ENCODE results near the gene DOK5.
"Not testable (repeated sequence)": the region's sequence is repeated elsewhere in the genome, so short reads cannot be mapped to it uniquely, and the experiment has no call there.

The DOK5 gene

DNA sequence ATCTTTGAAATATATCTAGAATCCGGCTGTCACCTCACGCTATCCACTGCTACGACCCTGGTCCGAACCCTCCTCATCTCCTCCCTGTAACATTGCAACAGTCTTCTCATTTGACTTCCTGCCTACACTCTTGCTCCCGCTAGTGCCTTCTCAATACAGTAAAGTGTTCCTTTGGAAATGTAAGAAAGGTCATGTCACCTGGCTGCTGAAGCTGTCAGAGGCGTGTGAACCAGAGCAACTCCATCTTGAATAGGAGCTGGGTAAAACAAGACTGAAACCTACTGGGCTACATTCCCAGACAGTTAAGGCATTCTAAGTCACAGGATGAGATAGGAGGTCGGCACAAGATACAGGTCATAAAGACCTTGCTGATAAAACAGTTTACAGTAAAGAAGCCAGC lies 4.5 kb downstream of the DOK5 start:
- peaks cover 3 to 19% (median 16%) of the 10 kb centered on the region in 3 experiments for H3K27me3 ChIP-seq (ENCODE audit: control insufficient read depth in 3 of 3, insufficient read depth in 3 of 3, low read depth in 1 of 3, low read length in 3 of 3)
- H3K9ac ChIP-seq (ENCODE audit: low read depth, low read length, poor library complexity); H2AFZ ChIP-seq (ENCODE audit: low read length); H2BK12ac ChIP-seq (ENCODE audit: low read length); H2BK15ac ChIP-seq (ENCODE audit: low read length); H2BK5ac ChIP-seq (ENCODE audit: low read length); H3K4me3 ChIP-seq (ENCODE audit: low read length in 2 of 2); H4K8ac ChIP-seq (ENCODE audit: low read depth, low read length); H2AK5ac ChIP-seq (ENCODE audit: low read depth, low read length); H4K91ac ChIP-seq (ENCODE audit: low read depth, low read length, poor library complexity); DNase-seq (ENCODE audit: low spot score); H3K18ac ChIP-seq (ENCODE audit: low read length); H3K27ac ChIP-seq (replicated peaks; ENCODE audit: low read length); H2BK120ac ChIP-seq (ENCODE audit: low read depth, low read length); H3K4me2 ChIP-seq (ENCODE audit: insufficient read depth, low read length, poor library complexity, severe bottlenecking); H3K36me3 ChIP-seq (replicated peaks in 1 of 2; ENCODE audit: control insufficient read depth in 2 of 2, insufficient read depth in 2 of 2, low read length in 2 of 2); H3K79me1 ChIP-seq (ENCODE audit: low read depth, low read length); H3K4ac ChIP-seq (ENCODE audit: low read length); H3K14ac ChIP-seq (ENCODE audit: low read length); H3K9me3 ChIP-seq (replicated peaks in 1 of 2; ENCODE audit: control insufficient read depth in 2 of 2, insufficient read depth in 1 of 2, low read depth in 1 of 2, low read length in 2 of 2); H3K23ac ChIP-seq (ENCODE audit: low read depth, low read length, poor library complexity): not testable (repeated sequence)
- no CpG with 5 or more reads among the region's 7 CpGs for WGBS, 2 donors (ENCODE audit: extremely low coverage in 2 of 2, insufficient read length in 2 of 2, insufficient replicate concordance in 1 of 2)
- H3K4me1 ChIP-seq (ENCODE audit: control insufficient read depth in 2 of 2, insufficient read depth in 1 of 2, low read depth in 1 of 2, low read length in 2 of 2): peaks cover 11 to 12% of the 10 kb centered on the region in 2 donors

DNA sequence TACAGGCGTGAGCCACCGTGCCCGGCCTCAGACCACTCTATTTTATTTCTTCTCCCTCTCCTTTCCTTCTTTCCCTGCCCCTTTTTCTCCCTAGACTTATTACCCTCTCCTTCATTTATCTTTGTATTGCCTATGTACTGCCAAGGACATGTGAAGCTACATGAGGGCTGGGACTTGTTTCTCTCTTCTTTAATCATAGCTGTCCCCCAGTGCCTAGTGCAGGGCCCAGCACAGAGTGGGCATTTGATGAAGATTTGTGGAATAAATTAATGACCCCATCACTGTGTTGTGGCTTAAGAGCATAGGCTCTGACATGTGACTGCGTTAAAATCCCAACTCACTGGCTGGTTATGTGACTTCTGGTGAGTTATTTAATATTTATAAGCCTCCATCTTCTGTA lies 6.0 kb downstream of the DOK5 start:
- no peak overlapping the region for H2BK120ac ChIP-seq (ENCODE audit: low read depth, low read length)
- H3K9me3 ChIP-seq (replicated peaks in 1 of 2; ENCODE audit: control insufficient read depth in 2 of 2, insufficient read depth in 1 of 2, low read depth in 1 of 2, low read length in 2 of 2): no peaks in the 10 kb centered on the region
- no peaks in the 10 kb centered on the region for H3K79me1 ChIP-seq (ENCODE audit: low read depth, low read length)
- no peak overlapping the region for H3K23ac ChIP-seq (ENCODE audit: low read depth, low read length, poor library complexity)
- no peak overlapping the region for H3K14ac ChIP-seq (ENCODE audit: low read length)
- H3K9ac ChIP-seq (ENCODE audit: low read depth, low read length, poor library complexity): no peak overlapping the region
- H3K27ac ChIP-seq (replicated peaks; ENCODE audit: low read length): no peak overlapping the region
- peaks cover 1 to 10% (median 9%) of the 10 kb centered on the region in 3 experiments for H3K27me3 ChIP-seq (ENCODE audit: control insufficient read depth in 3 of 3, insufficient read depth in 3 of 3, low read depth in 1 of 3, low read length in 3 of 3)
- no peak overlapping the region for H3K4ac ChIP-seq (ENCODE audit: low read length)
- H3K18ac ChIP-seq (ENCODE audit: low read length): no peak overlapping the region
- peaks cover 7 to 10% of the 10 kb centered on the region in 2 donors for H3K4me1 ChIP-seq (ENCODE audit: control insufficient read depth in 2 of 2, insufficient read depth in 1 of 2, low read depth in 1 of 2, low read length in 2 of 2)
- no peaks in the 10 kb centered on the region for H3K36me3 ChIP-seq (replicated peaks in 1 of 2; ENCODE audit: control insufficient read depth in 2 of 2, insufficient read depth in 2 of 2, low read length in 2 of 2)
- no peak for DNase-seq (ENCODE audit: low spot score)
- no peak overlapping the region for H2BK15ac ChIP-seq (ENCODE audit: low read length)
- H4K8ac ChIP-seq (ENCODE audit: low read depth, low read length): no peak overlapping the region
- no peak overlapping the region for H3K4me2 ChIP-seq (ENCODE audit: insufficient read depth, low read length, poor library complexity, severe bottlenecking)
- no peak overlapping the region for H2BK12ac ChIP-seq (ENCODE audit: low read length)
- H2AK5ac ChIP-seq (ENCODE audit: low read depth, low read length): no peak overlapping the region
- H2BK5ac ChIP-seq (ENCODE audit: low read length): no peak overlapping the region
- H2AFZ ChIP-seq (ENCODE audit: low read length): no peak overlapping the region
- H4K91ac ChIP-seq (ENCODE audit: low read depth, low read length, poor library complexity): no peak overlapping the region
- no peak overlapping the region for H3K4me3 ChIP-seq (ENCODE audit: low read length in 2 of 2)
- no CpG with 5 or more reads among the region's 4 CpGs for WGBS, 2 donors (ENCODE audit: extremely low coverage in 2 of 2, insufficient read length in 2 of 2, insufficient replicate concordance in 1 of 2)

DNA sequence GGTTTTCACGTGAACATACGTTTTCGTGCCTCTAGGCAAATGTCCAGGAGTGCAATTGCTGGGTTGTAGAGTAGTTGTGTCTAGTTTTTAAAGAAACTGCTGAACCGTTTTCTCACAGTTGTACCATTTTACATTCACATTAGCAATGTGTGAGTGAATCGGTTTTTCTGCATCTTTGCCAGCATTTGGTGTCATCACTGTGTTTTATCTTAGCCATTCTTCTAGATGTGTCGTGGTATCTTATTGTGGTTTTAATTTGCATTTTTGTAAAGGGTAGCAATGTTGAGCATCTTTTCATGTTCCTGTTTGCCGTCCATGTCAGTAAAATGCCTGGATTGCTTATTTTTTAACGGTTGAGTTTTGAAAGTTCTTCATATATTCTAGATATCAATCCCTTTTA lies 10.2 kb downstream of the DOK5 start:
- no peak overlapping the region for H2AFZ ChIP-seq (ENCODE audit: low read length)
- H3K14ac ChIP-seq (ENCODE audit: low read length): no peak overlapping the region
- H2AK5ac ChIP-seq (ENCODE audit: low read depth, low read length): no peak overlapping the region
- H3K23ac ChIP-seq (ENCODE audit: low read depth, low read length, poor library complexity): no peak overlapping the region
- H2BK15ac ChIP-seq (ENCODE audit: low read length): no peak overlapping the region
- no peak overlapping the region for H2BK120ac ChIP-seq (ENCODE audit: low read depth, low read length)
- no peak overlapping the region for H3K27ac ChIP-seq (replicated peaks; ENCODE audit: low read length)
- H3K9ac ChIP-seq (ENCODE audit: low read depth, low read length, poor library complexity): no peak overlapping the region
- no peak overlapping the region for H2BK5ac ChIP-seq (ENCODE audit: low read length)
- H2BK12ac ChIP-seq (ENCODE audit: low read length): no peak overlapping the region
- H3K4me1 ChIP-seq (ENCODE audit: control insufficient read depth in 2 of 2, insufficient read depth in 1 of 2, low read depth in 1 of 2, low read length in 2 of 2): no peaks in the 10 kb centered on the region
- H3K27me3 ChIP-seq (ENCODE audit: control insufficient read depth in 3 of 3, insufficient read depth in 3 of 3, low read depth in 1 of 3, low read length in 3 of 3): no peaks in the 10 kb centered on the region
- H3K79me1 ChIP-seq (ENCODE audit: low read depth, low read length): no peaks in the 10 kb centered on the region
- no peak overlapping the region for H3K4ac ChIP-seq (ENCODE audit: low read length)
- WGBS, 2 donors (ENCODE audit: extremely low coverage in 2 of 2, insufficient read length in 2 of 2, insufficient replicate concordance in 1 of 2): no CpG with 5 or more reads among the region's 8 CpGs
- H3K4me3 ChIP-seq (ENCODE audit: low read length in 2 of 2): no peak overlapping the region
- DNase-seq (ENCODE audit: low spot score): no peak
- H3K18ac ChIP-seq (ENCODE audit: low read length): no peak overlapping the region
- no peak overlapping the region for H4K91ac ChIP-seq (ENCODE audit: low read depth, low read length, poor library complexity)
- H3K9me3 ChIP-seq (replicated peaks in 1 of 2; ENCODE audit: control insufficient read depth in 2 of 2, insufficient read depth in 1 of 2, low read depth in 1 of 2, low read length in 2 of 2): no peaks in the 10 kb centered on the region
- no peaks in the 10 kb centered on the region for H3K36me3 ChIP-seq (replicated peaks in 1 of 2; ENCODE audit: control insufficient read depth in 2 of 2, insufficient read depth in 2 of 2, low read length in 2 of 2)
- H3K4me2 ChIP-seq (ENCODE audit: insufficient read depth, low read length, poor library complexity, severe bottlenecking): no peak overlapping the region
- no peak overlapping the region for H4K8ac ChIP-seq (ENCODE audit: low read depth, low read length)

DNA sequence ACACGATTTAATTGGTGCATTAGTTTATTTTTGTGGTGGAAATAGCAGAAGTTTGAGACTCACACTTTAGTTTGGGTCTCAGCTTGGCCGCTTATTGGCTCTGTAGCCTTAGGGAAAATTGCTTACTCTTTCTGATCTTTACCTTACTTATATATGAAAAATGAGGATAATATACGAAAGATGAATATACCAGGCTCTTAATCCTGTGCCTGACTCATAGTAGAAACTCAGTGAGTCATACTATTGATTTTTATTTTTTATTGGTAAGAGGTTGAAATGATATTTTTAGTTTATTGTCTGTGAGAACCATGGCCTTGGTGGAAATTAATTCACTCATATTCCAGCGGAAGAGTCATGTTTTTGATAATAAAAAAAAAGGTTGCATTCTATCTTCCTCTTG lies 11.2 kb downstream of the DOK5 start:
- H3K4me3 ChIP-seq (ENCODE audit: low read length in 2 of 2): no peak overlapping the region
- H3K27me3 ChIP-seq (ENCODE audit: control insufficient read depth in 3 of 3, insufficient read depth in 3 of 3, low read depth in 1 of 3, low read length in 3 of 3): no peaks in the 10 kb centered on the region
- peaks cover 0 to 2% of the 10 kb centered on the region in 2 donors for H3K9me3 ChIP-seq (replicated peaks in 1 of 2; ENCODE audit: control insufficient read depth in 2 of 2, insufficient read depth in 1 of 2, low read depth in 1 of 2, low read length in 2 of 2)
- H3K27ac ChIP-seq (replicated peaks; ENCODE audit: low read length): no peak overlapping the region
- no peak overlapping the region for H3K18ac ChIP-seq (ENCODE audit: low read length)
- H3K4me1 ChIP-seq (ENCODE audit: control insufficient read depth in 2 of 2, insufficient read depth in 1 of 2, low read depth in 1 of 2, low read length in 2 of 2): no peaks in the 10 kb centered on the region
- H3K36me3 ChIP-seq (replicated peaks in 1 of 2; ENCODE audit: control insufficient read depth in 2 of 2, insufficient read depth in 2 of 2, low read length in 2 of 2): no peaks in the 10 kb centered on the region
- no peak overlapping the region for H3K14ac ChIP-seq (ENCODE audit: low read length)
- H2AK5ac ChIP-seq (ENCODE audit: low read depth, low read length): no peak overlapping the region
- no peak for DNase-seq (ENCODE audit: low spot score)
- no CpG with 5 or more reads among the region's 4 CpGs for WGBS, 2 donors (ENCODE audit: extremely low coverage in 2 of 2, insufficient read length in 2 of 2, insufficient replicate concordance in 1 of 2)
- no peak overlapping the region for H2BK15ac ChIP-seq (ENCODE audit: low read length)
- no peaks in the 10 kb centered on the region for H3K79me1 ChIP-seq (ENCODE audit: low read depth, low read length)
- no peak overlapping the region for H2BK5ac ChIP-seq (ENCODE audit: low read length)
- no peak overlapping the region for H3K4ac ChIP-seq (ENCODE audit: low read length)
- no peak overlapping the region for H3K23ac ChIP-seq (ENCODE audit: low read depth, low read length, poor library complexity)
- H4K8ac ChIP-seq (ENCODE audit: low read depth, low read length): no peak overlapping the region
- no peak overlapping the region for H2BK120ac ChIP-seq (ENCODE audit: low read depth, low read length)
- H4K91ac ChIP-seq (ENCODE audit: low read depth, low read length, poor library complexity): no peak overlapping the region
- H3K4me2 ChIP-seq (ENCODE audit: insufficient read depth, low read length, poor library complexity, severe bottlenecking): no peak overlapping the region
- no peak overlapping the region for H2BK12ac ChIP-seq (ENCODE audit: low read length)
- no peak overlapping the region for H2AFZ ChIP-seq (ENCODE audit: low read length)
- H3K9ac ChIP-seq (ENCODE audit: low read depth, low read length, poor library complexity): no peak overlapping the region

All from neuronal stem cell (in vitro differentiated cells).